ENCODE data around the gene ANKRD42.
"Not testable (repeated sequence)": the region's sequence is repeated elsewhere in the genome, so short reads cannot be mapped to it uniquely, and the experiment has no call there.

Gene ANKRD42

GRCh38 chr11:83172551-83172950 is 21.0 kb upstream of the ANKRD42 start:
- DNase-seq (ENCODE audit: low spot score) (no peak), FAIRE-seq (no peak)

- no peak for FAIRE-seq
These were observed 19.5 kb upstream of the ANKRD42 start for GRCh38 chr11:83174008-83174407.

GRCh38 chr11:83175815-83176214 is 17.7 kb upstream of the ANKRD42 start:
- no peak for FAIRE-seq
- DNase-seq (ENCODE audit: low spot score): no peak

More at GRCh38 chr11:83174008-83174407, 19.5 kb upstream of the ANKRD42 start:
- no peak for DNase-seq (ENCODE audit: low spot score)

- DNase-seq (ENCODE audit: low spot score) (no peak), FAIRE-seq (no peak)
These were observed 11.7 kb upstream of the ANKRD42 start for GRCh38 chr11:83181815-83182214.

- DNase-seq (ENCODE audit: low spot score): no peak
- FAIRE-seq: no peak
These were observed 7.7 kb upstream of the ANKRD42 start for GRCh38 chr11:83185767-83186166.

- FAIRE-seq: no peak
- DNase-seq (ENCODE audit: low spot score): no peak
These were observed 6.0 kb upstream of the ANKRD42 start for GRCh38 chr11:83187465-83187864.

GRCh38 chr11:83191491-83191890 is 2.0 kb upstream of the ANKRD42 start:
- FAIRE-seq: no peak
- DNase-seq (ENCODE audit: low spot score): no peak

GRCh38 chr11:83191986-83192385 is 1.5 kb upstream of the ANKRD42 start:
- no peak for FAIRE-seq

GRCh38 chr11:83192606-83193245 is 786 bp upstream of the ANKRD42 start:
- FAIRE-seq (no peak), DNase-seq (ENCODE audit: low spot score) (no peak)

More at GRCh38 chr11:83191986-83192385, 1.5 kb upstream of the ANKRD42 start:
- DNase-seq (ENCODE audit: low spot score): no peak

- DNase-seq (ENCODE audit: low spot score): peak; percentile 49
- no peak for FAIRE-seq
These were observed 1.0 kb downstream of the ANKRD42 start for GRCh38 chr11:83194281-83195142.

GRCh38 chr11:83195143-83195466 is 1.6 kb downstream of the ANKRD42 start:
- no peak for DNase-seq (ENCODE audit: low spot score)
- no peak for FAIRE-seq

- DNase-seq (ENCODE audit: low spot score) (no peak), FAIRE-seq (no peak)
These were observed 2.1 kb downstream of the ANKRD42 start for GRCh38 chr11:83195649-83196048.

GRCh38 chr11:83200035-83200434 is 6.5 kb downstream of the ANKRD42 start:
- no peak for FAIRE-seq
- DNase-seq (ENCODE audit: low spot score): no peak

- FAIRE-seq (no peak), DNase-seq (ENCODE audit: low spot score) (no peak)
These were observed 12.2 kb downstream of the ANKRD42 start for GRCh38 chr11:83205608-83206185.

GRCh38 chr11:83206221-83206620 is 12.7 kb downstream of the ANKRD42 start:
- no peak for FAIRE-seq
- DNase-seq (ENCODE audit: low spot score): no peak

- not testable (repeated sequence) for FAIRE-seq; DNase-seq (ENCODE audit: low spot score)
These were observed 13.4 kb downstream of the ANKRD42 start for GRCh38 chr11:83206771-83207382.

GRCh38 chr11:83219095-83219494 is 25.6 kb downstream of the ANKRD42 start:
- DNase-seq (ENCODE audit: low spot score) (no peak), FAIRE-seq (no peak)

GRCh38 chr11:83220260-83220659 is 26.7 kb downstream of the ANKRD42 start:
- no peak for DNase-seq (ENCODE audit: low spot score)

GRCh38 chr11:83221694-83222093 is 28.2 kb downstream of the ANKRD42 start:
- no peak for DNase-seq (ENCODE audit: low spot score)
- FAIRE-seq: no peak

More at GRCh38 chr11:83220260-83220659, 26.7 kb downstream of the ANKRD42 start:
- FAIRE-seq: no peak

- DNase-seq (ENCODE audit: low spot score): no peak
- no peak for FAIRE-seq
These were observed 29.0 kb downstream of the ANKRD42 start for GRCh38 chr11:83222499-83222898.

- FAIRE-seq (no peak), DNase-seq (ENCODE audit: low spot score) (no peak)
These were observed 29.9 kb downstream of the ANKRD42 start for GRCh38 chr11:83223457-83223856.

- FAIRE-seq: no peak
- DNase-seq (ENCODE audit: low spot score): no peak
These were observed 42.3 kb downstream of the ANKRD42 start for GRCh38 chr11:83235825-83236224.

Data from RCC 7860 (cell line).